HG03521 (cell line): Measurements from ENCODE around the gene RPS6KA4.
"Not testable (repeated sequence)": the region's sequence is repeated elsewhere in the genome, so short reads cannot be mapped to it uniquely, and the experiment has no call there.

Experiments
- ATAC-seq: cut with Tn5 transposase; IDR thresholded peaks from one replicate; pipeline ENCODE4 v1.9.1; 2021; ENCODE audit warnings: mild to moderate bottlenecking, moderate library complexity; ENCODE audit not compliant: unreplicated experiment

RPS6KA4 gene

GRCh38 chr11:64358907-64359711 lies at the start of gene RPS6KA4:
TSS of gene RPS6KA4 (plus strand) at chr11:64359162. CDS start at chr11:64359236, 74 bp downstream.
- no peak for ATAC-seq

- ATAC-seq: no peak
Measured at GRCh38 chr11:64312947-64313346, 46.0 kb upstream of the RPS6KA4 start.

- ATAC-seq: no peak
Measured at GRCh38 chr11:64313491-64314145, 45.3 kb upstream of the RPS6KA4 start.

GRCh38 chr11:64314146-64314804 lies 44.7 kb upstream of the RPS6KA4 start:
- ATAC-seq: no peak

GRCh38 chr11:64314805-64315561 lies 44.0 kb upstream of the RPS6KA4 start:
- ATAC-seq: no peak

GRCh38 chr11:64315667-64316526 lies 43.1 kb upstream of the RPS6KA4 start:
- not testable (repeated sequence) for ATAC-seq

- no peak for ATAC-seq
Measured at GRCh38 chr11:64316672-64317324, 42.2 kb upstream of the RPS6KA4 start.

GRCh38 chr11:64317325-64317960 lies 41.5 kb upstream of the RPS6KA4 start, which contains the start of gene TRMT112:
TSS of gene TRMT112 (minus strand) at chr11:64317559. CDS start at chr11:64317526, 33 bp downstream.
- peak; percentile 54 for ATAC-seq

GRCh38 chr11:64317961-64318765 lies 40.8 kb upstream of the RPS6KA4 start, which contains the start of gene PRDX5:
TSS of gene PRDX5 (plus strand) at chr11:64318121. CDS start at chr11:64318216, 95 bp downstream.
- peak; percentile 79 for ATAC-seq

GRCh38 chr11:64318766-64319761 lies 39.9 kb upstream of the RPS6KA4 start:
- ATAC-seq: no peak

GRCh38 chr11:64320556-64320955 lies 38.4 kb upstream of the RPS6KA4 start:
- ATAC-seq: no peak

- ATAC-seq: no peak
Measured at GRCh38 chr11:64321026-64321425, 37.9 kb upstream of the RPS6KA4 start.

GRCh38 chr11:64321533-64321932 lies 37.4 kb upstream of the RPS6KA4 start:
- ATAC-seq: no peak

GRCh38 chr11:64322925-64323260 lies 36.1 kb upstream of the RPS6KA4 start:
- no peak for ATAC-seq

GRCh38 chr11:64323373-64323772 lies 35.6 kb upstream of the RPS6KA4 start:
- ATAC-seq: no peak

- ATAC-seq: not testable (repeated sequence)
Measured at GRCh38 chr11:64323984-64324383, 35.0 kb upstream of the RPS6KA4 start.
